Suprapubic skin (tissue), 3 donors: ENCODE data around the gene ASS1.

Experiments used
- POLR2AphosphoS5 ChIP-seq, 3 donors: sonication (generic); formaldehyde crosslinking; IDR thresholded peaks; one replicate each; pipeline ENCODE4 v1.6.1; 2017; ENCODE audit warnings: antibody characterized with exemption in 3 of 3
- TF ChIP-seq, protein P1 (sequence below), 2 donors: fragments of 200-600 bp in 1 of 2; fragments of 450-650 bp in 1 of 2; sonication (generic) in 1 of 2; IDR thresholded peaks; one replicate each; pipeline ENCODE4 v1.5.1; 2016 to 2019; ENCODE audit warnings: antibody characterized with exemption in 2 of 2, mild to moderate bottlenecking in 1 of 2, moderate library complexity in 1 of 2

DNA sequence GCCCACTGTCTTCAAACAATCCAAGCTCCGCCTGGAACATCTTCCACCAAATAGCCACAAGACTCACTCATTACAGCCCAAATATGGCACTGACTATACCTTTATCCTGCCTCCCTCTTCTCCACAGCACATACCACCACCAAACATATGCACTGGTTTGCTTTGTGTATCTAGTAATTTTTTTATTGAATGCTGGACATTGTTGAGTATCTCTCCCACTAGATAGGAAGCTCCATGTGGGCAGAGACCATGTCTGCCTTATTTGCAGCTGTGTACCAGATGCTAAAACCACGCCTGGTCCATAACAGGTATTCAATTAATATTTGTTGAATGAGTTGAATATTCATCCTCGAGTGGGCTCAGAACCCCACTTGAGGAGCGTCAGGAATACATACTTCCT, 67.4 kb downstream of the ASS1 start:
- TF ChIP-seq, protein P1, sequence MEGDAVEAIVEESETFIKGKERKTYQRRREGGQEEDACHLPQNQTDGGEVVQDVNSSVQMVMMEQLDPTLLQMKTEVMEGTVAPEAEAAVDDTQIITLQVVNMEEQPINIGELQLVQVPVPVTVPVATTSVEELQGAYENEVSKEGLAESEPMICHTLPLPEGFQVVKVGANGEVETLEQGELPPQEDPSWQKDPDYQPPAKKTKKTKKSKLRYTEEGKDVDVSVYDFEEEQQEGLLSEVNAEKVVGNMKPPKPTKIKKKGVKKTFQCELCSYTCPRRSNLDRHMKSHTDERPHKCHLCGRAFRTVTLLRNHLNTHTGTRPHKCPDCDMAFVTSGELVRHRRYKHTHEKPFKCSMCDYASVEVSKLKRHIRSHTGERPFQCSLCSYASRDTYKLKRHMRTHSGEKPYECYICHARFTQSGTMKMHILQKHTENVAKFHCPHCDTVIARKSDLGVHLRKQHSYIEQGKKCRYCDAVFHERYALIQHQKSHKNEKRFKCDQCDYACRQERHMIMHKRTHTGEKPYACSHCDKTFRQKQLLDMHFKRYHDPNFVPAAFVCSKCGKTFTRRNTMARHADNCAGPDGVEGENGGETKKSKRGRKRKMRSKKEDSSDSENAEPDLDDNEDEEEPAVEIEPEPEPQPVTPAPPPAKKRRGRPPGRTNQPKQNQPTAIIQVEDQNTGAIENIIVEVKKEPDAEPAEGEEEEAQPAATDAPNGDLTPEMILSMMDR (IDR thresholded peaks at IDR 0.05) = no peak
- TF ChIP-seq POLR2AphosphoS5 (IDR thresholded peaks at IDR 0.05) = no peak
